IPS-18a (cell line): Measurements from ENCODE around the gene RIPOR2.
"Not testable (repeated sequence)": the region's sequence is repeated elsewhere in the genome, so short reads cannot be mapped to it uniquely, and the experiment has no call there.

ENCODE experiments used
- H3K27ac ChIP-seq: one replicate; pipeline ENCODE4 v1.5.1; 2013; ENCODE audit warnings: low read length
- H3K27me3 ChIP-seq: one replicate; pipeline ENCODE4 v1.6.1; 2013; ENCODE audit warnings: mild to moderate bottlenecking, low read length; ENCODE audit not compliant: control insufficient read depth, insufficient read depth
- H3K36me3 ChIP-seq: one replicate; pipeline ENCODE4 v1.6.1; 2013; ENCODE audit warnings: low read depth, low read length; ENCODE audit not compliant: control insufficient read depth
- H3K4me1 ChIP-seq: one replicate; pipeline ENCODE4 v1.6.1; 2013; ENCODE audit warnings: low read depth, low read length; ENCODE audit not compliant: control insufficient read depth
- H3K4me3 ChIP-seq: one replicate; pipeline ENCODE4 v1.5.1; 2013; ENCODE audit warnings: low read length
- H3K9ac ChIP-seq: one replicate; pipeline ENCODE4 v1.6.1; 2013; ENCODE audit warnings: mild to moderate bottlenecking, low read length, moderate library complexity
- H3K9me3 ChIP-seq: one replicate; pipeline ENCODE4 v1.6.1; 2013; ENCODE audit warnings: low read depth, low read length; ENCODE audit not compliant: control insufficient read depth

Gene RIPOR2

DNA sequence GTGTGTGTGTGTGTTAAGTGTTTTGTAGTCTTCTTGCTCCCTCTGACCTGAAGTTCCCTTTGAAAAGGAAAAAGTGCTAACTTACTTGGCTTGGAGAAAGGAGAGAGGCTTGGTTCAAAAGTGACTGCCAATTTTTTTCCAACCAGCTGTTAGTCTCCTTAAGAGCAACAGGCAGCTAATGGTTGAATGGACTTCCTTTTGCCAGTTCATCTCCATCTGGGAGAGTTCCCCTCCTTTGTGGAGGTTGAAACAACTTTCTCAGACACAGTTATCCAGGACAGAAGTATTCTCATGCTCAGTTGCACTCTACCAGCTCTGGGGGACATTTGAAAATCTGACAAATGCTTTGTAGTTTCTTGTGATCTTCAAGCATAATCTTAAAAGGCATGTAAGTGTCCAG is 4.5 kb downstream of the RIPOR2 start:
- Histone ChIP-seq H3K4me3 (no peak overlapping the region), H3K9ac (no peak overlapping the region), H3K36me3 (no peaks in the 10 kb centered on the region), H3K4me1 (peaks cover 45% of the 10 kb centered on the region), H3K27ac (no peak overlapping the region), H3K9me3 (no peaks in the 10 kb centered on the region), H3K27me3 (no peaks in the 10 kb centered on the region)

DNA sequence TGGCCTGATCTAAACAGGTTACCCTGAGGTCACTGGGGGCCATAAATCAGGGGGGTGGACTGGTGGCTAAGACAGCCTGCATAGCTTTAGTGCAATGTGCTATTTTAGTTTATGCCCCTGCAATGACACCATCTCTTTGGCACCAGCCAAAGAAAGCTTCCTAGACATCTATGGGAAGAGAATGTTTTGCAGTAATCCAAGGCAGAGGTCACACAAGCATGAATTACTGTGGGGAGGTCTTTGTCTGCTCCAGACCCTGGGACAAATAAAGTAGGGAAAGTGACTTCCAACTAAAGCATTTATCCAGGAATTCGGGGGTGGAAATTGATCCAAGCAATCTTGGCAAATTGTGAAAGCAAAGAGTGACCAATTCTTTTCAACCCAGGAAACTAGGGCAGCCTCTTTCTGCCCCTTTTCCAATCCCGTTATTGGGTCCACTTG is 5.3 kb downstream of the RIPOR2 start:
- H3K27me3 ChIP-seq, result no peaks in the 10 kb centered on the region
- H3K4me1 ChIP-seq, result peaks cover 39% of the 10 kb centered on the region
- H3K27ac ChIP-seq, result no peak overlapping the region
- no peaks in the 10 kb centered on the region for H3K9me3 ChIP-seq
- no peak overlapping the region for H3K4me3 ChIP-seq
- H3K36me3 ChIP-seq, result no peaks in the 10 kb centered on the region
- H3K9ac ChIP-seq, result no peak overlapping the region

DNA sequence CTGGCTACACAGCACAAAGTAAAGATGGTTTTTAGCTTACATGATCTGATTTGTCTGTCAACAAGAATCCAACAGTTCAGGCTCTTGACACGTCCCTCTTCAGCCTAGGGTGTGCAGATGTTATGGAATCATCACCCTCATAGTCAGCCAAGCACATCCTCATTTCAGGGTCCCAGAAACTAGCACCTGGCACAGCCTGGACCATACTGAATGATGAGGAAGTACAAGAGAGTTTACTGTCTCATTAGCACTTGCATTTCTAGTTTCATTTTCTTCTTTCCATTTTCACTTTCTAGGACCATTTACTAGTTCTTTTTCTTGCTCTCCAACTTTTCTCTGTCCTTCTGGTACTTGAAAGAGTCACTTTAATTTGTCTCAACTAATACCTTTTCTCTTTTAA is 6.5 kb downstream of the RIPOR2 start:
- Histone ChIP-seq H3K4me1 (peaks cover 35% of the 10 kb centered on the region), H3K9ac (no peak overlapping the region), H3K27me3 (no peaks in the 10 kb centered on the region), H3K4me3 (no peak overlapping the region), H3K9me3 (no peaks in the 10 kb centered on the region), H3K27ac (no peak overlapping the region), H3K36me3 (no peaks in the 10 kb centered on the region)

DNA sequence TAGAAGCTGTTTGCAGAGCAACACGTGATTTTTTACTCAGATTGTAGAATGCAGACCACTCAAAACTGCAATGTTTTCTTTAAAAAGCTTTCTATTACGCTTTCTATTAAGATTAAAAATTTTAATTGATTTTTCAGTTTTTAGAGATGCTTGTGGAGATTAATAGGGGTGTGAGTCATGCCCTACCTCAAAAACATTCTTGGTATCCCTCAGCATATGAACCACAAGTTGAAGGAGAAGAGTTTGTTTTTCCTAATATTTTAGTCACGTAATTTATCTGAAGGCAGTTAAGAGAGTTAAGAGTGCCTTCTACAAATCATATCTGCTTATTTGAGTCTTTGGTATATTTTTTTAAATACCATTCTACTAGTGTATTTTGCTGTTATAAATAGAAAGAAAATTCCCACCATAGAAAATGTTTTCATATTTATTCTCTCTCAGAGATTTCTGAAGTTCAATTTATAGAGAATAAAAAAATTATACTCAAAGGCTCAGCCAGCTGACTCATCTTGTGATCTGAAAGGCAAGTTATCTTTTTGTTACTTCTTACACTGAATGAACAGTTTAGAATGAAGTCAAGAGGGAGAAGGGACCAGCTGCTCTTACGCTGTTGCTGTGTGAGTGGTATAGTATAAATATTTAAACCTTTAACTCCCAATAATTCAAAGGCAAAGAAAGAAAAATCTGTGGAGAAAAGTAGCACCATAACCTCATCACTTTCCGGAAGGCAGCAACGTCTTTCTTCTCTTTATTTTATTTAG is 7.6 kb downstream of the RIPOR2 start:
- Histone ChIP-seq H3K9ac (no peak overlapping the region), H3K9me3 (no peaks in the 10 kb centered on the region), H3K27me3 (no peaks in the 10 kb centered on the region), H3K36me3 (no peaks in the 10 kb centered on the region), H3K4me3 (no peak overlapping the region), H3K4me1 (peaks cover 34% of the 10 kb centered on the region), H3K27ac (no peak overlapping the region)

DNA sequence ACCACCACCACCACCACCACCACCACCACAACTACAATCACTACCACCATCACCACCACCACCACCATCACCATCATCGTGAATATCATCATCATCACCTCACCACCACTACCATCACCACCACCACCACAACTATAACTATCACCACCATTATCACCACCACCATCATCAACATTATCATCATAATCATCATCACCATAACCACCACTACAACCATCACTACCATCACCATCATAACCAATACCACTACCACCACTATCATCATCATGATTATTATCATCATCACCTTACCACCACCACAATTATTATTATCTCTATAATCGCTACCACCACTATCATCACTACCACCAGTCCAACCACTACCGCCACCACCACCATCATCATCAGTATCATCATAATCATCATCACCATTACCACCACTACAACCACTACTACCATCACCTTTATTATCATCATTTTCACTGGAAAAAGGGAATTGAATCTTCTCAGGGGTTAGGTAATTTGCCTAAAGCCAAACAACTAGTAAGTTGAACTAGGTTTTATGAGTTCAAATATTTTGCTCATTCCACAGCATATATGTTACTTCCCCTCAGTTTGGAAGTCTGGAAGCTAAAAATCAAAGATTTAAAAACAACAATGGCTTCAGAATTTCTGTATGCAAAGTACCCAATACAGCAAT is 8.3 kb downstream of the RIPOR2 start:
- Histone ChIP-seq H3K27ac (no peak overlapping the region), H3K9ac (no peak overlapping the region), H3K9me3 (no peaks in the 10 kb centered on the region), H3K4me1 (peaks cover 35% of the 10 kb centered on the region), H3K4me3 (no peak overlapping the region), H3K36me3 (no peaks in the 10 kb centered on the region), H3K27me3 (no peaks in the 10 kb centered on the region)

DNA sequence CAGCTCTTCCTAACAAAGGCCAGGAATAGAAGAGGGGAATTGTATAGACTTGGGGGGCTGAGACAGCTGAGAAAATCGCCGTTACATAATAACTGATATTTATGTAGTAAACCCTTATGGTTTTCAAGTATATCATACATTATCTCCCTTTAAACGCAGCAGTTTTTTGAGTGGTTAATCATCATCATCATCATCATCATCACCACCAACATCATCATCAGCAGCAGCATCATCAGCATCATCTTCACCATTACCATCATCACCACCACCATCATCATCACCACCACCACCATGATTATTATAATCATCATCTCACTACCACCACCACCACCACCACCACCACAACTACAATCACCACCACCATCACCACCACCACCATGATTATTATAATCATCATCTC is 9.1 kb downstream of the RIPOR2 start:
- not testable (repeated sequence) for H3K9me3 ChIP-seq, H3K9ac ChIP-seq, H3K4me3 ChIP-seq, H3K27me3 ChIP-seq, H3K27ac ChIP-seq, H3K36me3 ChIP-seq
- H3K4me1 ChIP-seq, result peaks cover 28% of the 10 kb centered on the region

DNA sequence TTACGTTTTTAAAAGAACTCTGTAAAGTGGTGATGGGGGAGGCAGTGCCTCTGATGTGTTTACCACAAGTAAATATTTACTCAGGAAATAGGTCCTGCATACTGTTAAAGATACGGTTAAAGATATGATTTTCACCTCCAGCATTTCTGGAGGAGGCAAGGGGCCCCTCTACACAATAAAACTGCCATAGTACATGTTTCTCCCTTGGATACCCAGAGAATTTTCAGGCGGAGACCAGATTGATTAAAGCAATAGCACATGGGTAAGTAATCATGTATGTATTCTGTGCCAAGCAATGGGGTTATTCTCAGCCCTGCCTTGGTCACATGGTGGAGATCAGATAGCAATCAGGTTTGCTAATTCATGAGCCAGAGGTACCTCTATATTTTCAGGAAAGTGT is 9.6 kb downstream of the RIPOR2 start:
- no peak overlapping the region for H3K27ac ChIP-seq
- peaks cover 23% of the 10 kb centered on the region for H3K4me1 ChIP-seq

DNA sequence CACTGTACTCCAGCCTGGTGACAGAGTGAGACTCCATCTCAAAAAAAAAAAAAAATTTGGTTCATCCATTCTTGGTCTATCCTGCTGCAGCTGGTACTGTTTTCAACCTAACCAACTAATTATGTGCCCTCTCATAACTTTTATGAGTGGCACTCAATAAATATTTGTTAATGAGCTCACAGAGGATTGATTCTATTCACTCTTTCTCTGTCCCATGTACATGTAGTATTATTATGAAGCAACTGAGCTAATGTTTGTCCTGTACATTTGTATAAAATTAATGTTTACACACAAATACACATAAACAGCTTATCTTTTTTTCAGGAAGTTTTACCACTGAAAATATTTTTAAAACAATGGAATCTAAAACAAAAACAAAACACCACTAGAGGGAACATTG is 10.1 kb downstream of the RIPOR2 start:
- no peaks in the 10 kb centered on the region for H3K9me3 ChIP-seq
- no peak overlapping the region for H3K27ac ChIP-seq
- H3K9ac ChIP-seq, result no peak overlapping the region
- H3K4me3 ChIP-seq, result no peak overlapping the region
- H3K4me1 ChIP-seq, result peaks cover 21% of the 10 kb centered on the region
- H3K27me3 ChIP-seq, result no peaks in the 10 kb centered on the region
- no peaks in the 10 kb centered on the region for H3K36me3 ChIP-seq

More for the DNA sequence above, 9.6 kb downstream of the RIPOR2 start:
- Histone ChIP-seq H3K9ac (no peak overlapping the region), H3K27me3 (no peaks in the 10 kb centered on the region), H3K36me3 (no peaks in the 10 kb centered on the region), H3K4me3 (no peak overlapping the region), H3K9me3 (no peaks in the 10 kb centered on the region)

DNA sequence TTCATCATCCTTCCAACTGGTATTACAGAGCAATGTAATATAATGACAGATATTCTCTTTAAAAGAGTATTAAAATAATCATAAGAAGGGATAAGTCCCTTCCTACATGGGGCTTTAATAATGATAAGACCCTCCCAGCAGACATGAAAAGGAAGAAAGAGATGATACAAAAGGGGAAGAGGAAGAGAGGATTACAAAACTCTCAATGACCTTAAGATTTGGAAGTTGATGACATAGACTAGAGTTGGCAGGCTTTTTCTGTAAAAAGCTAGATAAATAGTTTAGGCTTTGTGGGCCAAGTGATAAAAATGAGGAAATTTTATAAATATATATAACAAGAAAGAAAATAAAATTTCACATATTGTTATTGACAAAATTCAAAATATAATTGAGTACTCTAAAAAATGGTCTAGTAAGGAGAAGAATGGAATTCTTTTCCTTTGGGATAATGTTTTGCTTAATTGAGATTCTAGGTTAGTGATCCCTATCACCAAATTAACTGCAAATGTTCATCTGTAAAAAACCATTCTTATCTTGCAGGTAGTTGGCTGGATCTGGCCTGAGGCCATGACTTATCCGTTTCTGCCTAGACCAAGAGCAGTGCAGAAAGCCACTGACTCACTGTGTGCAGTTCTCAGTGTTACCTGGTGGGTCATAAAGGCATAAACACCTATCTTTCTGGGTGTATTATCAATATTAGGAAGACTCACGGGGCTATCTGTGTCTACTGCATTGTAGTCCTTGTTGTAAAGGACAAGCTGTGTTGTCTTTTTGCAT is 11.0 kb downstream of the RIPOR2 start:
- Histone ChIP-seq H3K27ac (no peak overlapping the region), H3K27me3 (no peaks in the 10 kb centered on the region), H3K9me3 (no peaks in the 10 kb centered on the region), H3K9ac (no peak overlapping the region), H3K4me3 (no peak overlapping the region), H3K36me3 (no peaks in the 10 kb centered on the region), H3K4me1 (peaks cover 25% of the 10 kb centered on the region)

DNA sequence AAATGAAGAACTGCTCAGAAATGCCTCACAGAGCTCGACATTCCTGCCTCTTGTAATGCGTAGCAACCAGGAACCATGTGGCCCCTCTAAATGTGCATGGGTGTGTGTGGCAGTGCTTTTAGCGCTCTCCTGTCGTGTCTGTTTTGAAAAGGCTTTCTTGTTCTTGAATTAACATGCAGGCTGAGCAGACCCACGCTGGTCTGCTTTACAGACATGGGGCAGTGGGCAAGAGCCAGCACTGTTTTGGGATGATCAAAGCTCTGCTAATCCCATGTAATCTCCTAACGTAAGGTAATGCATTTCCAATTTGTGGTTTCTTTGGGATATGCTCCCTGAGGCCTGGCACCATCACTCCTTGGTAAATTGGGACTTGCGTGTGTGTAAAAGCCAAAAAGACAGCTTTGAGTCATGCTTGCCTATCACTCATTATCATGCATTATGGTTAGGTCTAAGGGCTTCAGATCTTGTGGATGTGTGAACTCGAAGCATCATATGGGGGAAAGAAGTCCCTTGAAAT is 11.8 kb downstream of the RIPOR2 start:
- no peaks in the 10 kb centered on the region for H3K36me3 ChIP-seq
- no peaks in the 10 kb centered on the region for H3K27me3 ChIP-seq
- peaks cover 33% of the 10 kb centered on the region for H3K4me1 ChIP-seq
- H3K9ac ChIP-seq, result no peak overlapping the region
- no peak overlapping the region for H3K27ac ChIP-seq
- H3K4me3 ChIP-seq, result no peak overlapping the region
- H3K9me3 ChIP-seq, result no peaks in the 10 kb centered on the region

DNA sequence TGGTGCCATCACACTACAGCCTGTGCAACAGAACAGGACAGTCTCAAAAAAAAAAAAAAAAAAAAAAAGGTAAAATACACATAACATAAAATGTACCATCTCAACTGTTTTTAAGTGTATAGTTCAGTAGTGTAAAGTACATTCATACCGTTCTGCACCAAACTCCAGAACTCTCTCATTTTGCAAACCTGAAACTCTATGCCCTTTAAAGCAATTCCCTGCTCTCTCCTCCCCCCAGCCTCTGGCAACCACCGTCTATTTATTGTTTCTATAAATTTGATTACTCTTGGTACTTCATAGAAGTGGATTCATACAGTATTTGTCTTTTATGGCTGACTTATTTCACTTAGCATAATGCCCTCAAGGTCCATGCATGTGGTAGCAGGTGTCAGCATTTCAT is 12.9 kb downstream of the RIPOR2 start:
- Histone ChIP-seq H3K4me1 (peaks cover 43% of the 10 kb centered on the region), H3K4me3 (no peak overlapping the region), H3K27ac (no peak overlapping the region), H3K9ac (no peak overlapping the region), H3K36me3 (no peaks in the 10 kb centered on the region), H3K27me3 (no peaks in the 10 kb centered on the region), H3K9me3 (no peaks in the 10 kb centered on the region)
